ENCODE measurements around the gene MACROD2. TPM values are rescaled to one million over a fixed set of nuclear protein-coding genes. Genes with fewer than 3 reads are reported as not detected.
A peak's percentile ranks its signal among the peaks of the same experiment; 100 is the strongest.

Gene MACROD2
- total RNA-seq, 1 donor from 2014 or later = 6.4 TPM

DNA sequence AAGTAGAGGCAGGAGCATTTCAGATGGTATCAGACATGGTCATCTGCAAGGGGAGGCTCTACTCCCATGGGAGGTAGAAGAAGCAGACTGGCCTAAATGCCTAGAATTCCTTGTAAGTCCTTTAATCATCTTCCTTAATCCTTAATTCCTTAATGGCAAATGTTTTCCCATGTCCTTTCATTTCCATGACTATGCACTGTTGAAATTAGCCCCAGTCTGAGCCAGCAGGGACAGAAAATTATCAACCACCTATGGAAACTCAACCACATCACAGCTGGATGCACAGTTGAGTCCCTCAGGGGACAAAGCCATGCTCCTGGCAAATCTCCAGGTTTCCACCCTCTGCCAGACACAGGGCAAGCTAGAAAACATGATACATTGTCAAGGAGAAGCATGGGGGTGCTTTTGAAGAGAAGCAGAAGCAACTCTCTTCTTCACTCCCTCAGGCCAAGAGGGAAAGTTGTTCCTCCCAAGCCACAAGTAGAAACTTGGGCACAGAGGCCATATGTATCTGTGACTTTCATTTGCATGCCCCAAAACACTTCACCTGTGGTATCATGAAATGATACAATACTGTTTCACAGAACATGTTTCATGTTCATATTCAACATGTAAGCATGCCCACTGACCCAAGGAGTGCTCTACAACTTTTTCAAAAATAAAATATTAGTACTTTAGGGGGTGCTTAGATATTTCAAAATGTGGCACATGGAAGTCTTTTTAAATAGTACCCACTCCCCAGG lies 1894.4 kb downstream of the MACROD2 start:
- Mint-ChIP-seq H3K4me3 (no peak overlapping the region), H3K27me3 (ENCODE audit: low read depth) (no peaks in the 10 kb centered on the region), H3K9me3 (peaks cover 3% of the 10 kb centered on the region), H3K27ac (ENCODE audit: unreplicated experiment) (no peak overlapping the region), H3K36me3 (ENCODE audit: low read depth) (no peaks in the 10 kb centered on the region), H3K4me1 (no peaks in the 10 kb centered on the region)
- TF ChIP-seq, protein P1, sequence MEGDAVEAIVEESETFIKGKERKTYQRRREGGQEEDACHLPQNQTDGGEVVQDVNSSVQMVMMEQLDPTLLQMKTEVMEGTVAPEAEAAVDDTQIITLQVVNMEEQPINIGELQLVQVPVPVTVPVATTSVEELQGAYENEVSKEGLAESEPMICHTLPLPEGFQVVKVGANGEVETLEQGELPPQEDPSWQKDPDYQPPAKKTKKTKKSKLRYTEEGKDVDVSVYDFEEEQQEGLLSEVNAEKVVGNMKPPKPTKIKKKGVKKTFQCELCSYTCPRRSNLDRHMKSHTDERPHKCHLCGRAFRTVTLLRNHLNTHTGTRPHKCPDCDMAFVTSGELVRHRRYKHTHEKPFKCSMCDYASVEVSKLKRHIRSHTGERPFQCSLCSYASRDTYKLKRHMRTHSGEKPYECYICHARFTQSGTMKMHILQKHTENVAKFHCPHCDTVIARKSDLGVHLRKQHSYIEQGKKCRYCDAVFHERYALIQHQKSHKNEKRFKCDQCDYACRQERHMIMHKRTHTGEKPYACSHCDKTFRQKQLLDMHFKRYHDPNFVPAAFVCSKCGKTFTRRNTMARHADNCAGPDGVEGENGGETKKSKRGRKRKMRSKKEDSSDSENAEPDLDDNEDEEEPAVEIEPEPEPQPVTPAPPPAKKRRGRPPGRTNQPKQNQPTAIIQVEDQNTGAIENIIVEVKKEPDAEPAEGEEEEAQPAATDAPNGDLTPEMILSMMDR (conservative IDR thresholded peaks at IDR 0.05) = no peak
- no peak for DNase-seq (ENCODE audit: low read depth, low spot score)

DNA sequence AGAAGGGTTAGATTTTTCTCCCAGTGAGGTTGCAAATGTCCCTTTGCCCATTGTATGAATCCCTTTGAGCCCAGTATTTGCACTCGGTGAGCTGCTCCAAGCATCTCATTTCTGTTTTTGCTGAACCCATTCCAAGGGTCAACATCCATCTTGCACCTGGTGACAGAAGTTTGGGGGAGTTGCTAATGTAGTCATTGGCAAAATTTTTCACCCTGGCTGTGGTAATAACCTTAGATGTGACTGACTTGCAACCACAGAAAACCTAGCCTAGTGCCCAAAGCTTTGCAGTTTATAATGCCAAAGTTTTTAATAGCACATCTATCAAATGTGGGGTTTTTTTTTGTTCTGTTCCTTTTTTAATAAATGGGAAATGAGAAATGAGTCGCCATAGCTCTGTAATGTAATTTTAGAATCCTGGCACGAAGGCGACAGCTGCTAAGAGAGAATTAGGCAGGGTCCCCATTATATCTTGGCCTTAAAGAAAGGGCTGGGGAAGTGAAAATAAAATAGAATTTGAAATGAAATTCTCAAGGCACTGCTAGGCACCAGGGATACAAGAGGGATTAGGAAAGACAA lies 1895.2 kb downstream of the MACROD2 start:
- TF ChIP-seq, protein P1 (conservative IDR thresholded peaks at IDR 0.05) = no peak
- no peak for DNase-seq (ENCODE audit: low read depth, low spot score)
- H3K4me1 Mint-ChIP-seq = no peaks in the 10 kb centered on the region
- H3K27me3 Mint-ChIP-seq (ENCODE audit: low read depth) = no peaks in the 10 kb centered on the region
- H3K36me3 Mint-ChIP-seq (ENCODE audit: low read depth) = no peaks in the 10 kb centered on the region
- H3K27ac Mint-ChIP-seq (ENCODE audit: unreplicated experiment) = peak overlapping the region; percentile 0
- H3K4me3 Mint-ChIP-seq = no peak overlapping the region
- no peaks in the 10 kb centered on the region for H3K9me3 Mint-ChIP-seq

DNA sequence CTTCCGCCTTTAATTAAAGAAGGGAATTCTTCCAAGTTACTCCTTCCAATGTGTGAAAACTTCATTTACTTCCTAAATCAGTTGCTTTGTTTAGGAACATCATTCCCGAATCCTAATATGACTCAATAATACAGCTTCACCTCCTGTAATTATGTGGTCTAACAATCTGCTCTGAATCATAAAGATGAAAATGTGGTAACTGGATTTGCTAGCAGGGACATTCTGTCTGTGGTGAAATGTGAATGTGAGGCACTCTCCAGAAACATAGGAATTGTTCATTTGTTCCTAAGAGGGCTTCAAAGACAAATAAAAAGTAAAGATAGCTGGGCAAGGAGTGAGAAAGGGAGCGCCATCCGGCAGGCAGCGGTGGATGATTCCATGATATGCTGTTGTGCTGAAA lies 1899.8 kb downstream of the MACROD2 start:
- DNase-seq (ENCODE audit: low read depth, low spot score) = no peak
- TF ChIP-seq, protein P1 (conservative IDR thresholded peaks at IDR 0.05) = no peak
- Mint-ChIP-seq H3K4me1 (no peaks in the 10 kb centered on the region), H3K27ac (ENCODE audit: unreplicated experiment) (no peak overlapping the region), H3K36me3 (ENCODE audit: low read depth) (no peaks in the 10 kb centered on the region), H3K9me3 (no peaks in the 10 kb centered on the region), H3K4me3 (no peak overlapping the region), H3K27me3 (ENCODE audit: low read depth) (no peaks in the 10 kb centered on the region)

DNA sequence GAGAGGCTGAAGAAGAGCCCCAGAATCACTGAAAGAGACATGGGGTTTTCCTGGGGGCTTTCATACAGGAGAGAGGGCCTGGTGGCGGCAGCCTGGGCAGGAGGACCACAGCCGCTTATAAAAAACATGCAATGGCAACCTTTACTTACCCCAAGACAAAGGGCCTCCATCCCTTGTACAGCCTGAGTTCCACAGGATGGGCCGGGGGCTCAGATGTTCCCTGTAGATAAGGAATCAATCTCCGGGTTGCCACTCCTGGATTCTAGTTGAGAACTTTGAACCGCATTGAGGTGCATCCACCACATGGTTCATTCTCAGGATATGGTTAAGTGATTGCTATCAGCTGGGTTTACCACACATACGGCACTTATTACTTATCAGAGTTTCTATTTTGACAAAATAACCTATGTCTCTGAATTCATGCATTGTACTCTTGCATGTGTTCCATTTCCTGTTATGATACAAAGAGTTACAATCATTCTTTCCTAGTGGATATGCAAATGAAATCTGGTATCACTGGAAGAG lies 1900.3 kb downstream of the MACROD2 start:
- no peak overlapping the region for H3K4me3 Mint-ChIP-seq
- no peaks in the 10 kb centered on the region for H3K27me3 Mint-ChIP-seq (ENCODE audit: low read depth)
- no peaks in the 10 kb centered on the region for H3K9me3 Mint-ChIP-seq
- TF ChIP-seq, protein P1 (conservative IDR thresholded peaks at IDR 0.05) = no peak
- no peaks in the 10 kb centered on the region for H3K4me1 Mint-ChIP-seq
- no peaks in the 10 kb centered on the region for H3K36me3 Mint-ChIP-seq (ENCODE audit: low read depth)
- no peak for DNase-seq (ENCODE audit: low read depth, low spot score)
- no peak overlapping the region for H3K27ac Mint-ChIP-seq (ENCODE audit: unreplicated experiment)

DNA sequence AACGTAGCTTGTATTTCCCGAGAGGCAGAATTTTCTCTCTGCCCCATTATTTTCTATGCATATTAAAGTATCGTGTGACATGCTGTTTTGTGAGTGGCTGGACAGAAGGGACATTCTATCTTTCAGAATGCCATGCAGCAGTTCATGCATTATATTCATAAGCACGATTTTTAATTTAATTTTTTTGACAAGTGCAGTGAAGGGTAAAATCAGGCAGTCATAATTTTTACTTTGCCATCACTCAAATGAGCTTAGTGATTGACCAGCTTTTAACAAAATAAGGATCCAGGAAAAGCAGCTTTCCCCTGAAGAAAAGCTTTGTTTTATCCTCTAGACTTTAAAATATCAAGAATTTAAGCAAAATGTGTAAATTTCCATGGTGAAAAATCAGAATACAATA lies 1904.7 kb downstream of the MACROD2 start:
- TF ChIP-seq, protein P1 (conservative IDR thresholded peaks at IDR 0.05) = no peak
- DNase-seq (ENCODE audit: low read depth, low spot score) = no peak
- Mint-ChIP-seq H3K36me3 (ENCODE audit: low read depth) (peaks cover 2% of the 10 kb centered on the region), H3K4me1 (no peaks in the 10 kb centered on the region), H3K9me3 (peaks cover 5% of the 10 kb centered on the region), H3K27me3 (ENCODE audit: low read depth) (no peaks in the 10 kb centered on the region), H3K4me3 (no peak overlapping the region), H3K27ac (ENCODE audit: unreplicated experiment) (no peak overlapping the region)

All from neural crest cell (in vitro differentiated cells).